CD8-positive, alpha-beta memory T cell (primary cell): Measurements from ENCODE around the gene RGS17. TPM values are rescaled to one million over a fixed set of nuclear protein-coding genes. Genes with fewer than 3 reads are reported as not detected.
"Not testable (repeated sequence)": the region's sequence is repeated elsewhere in the genome, so short reads cannot be mapped to it uniquely, and the experiment has no call there.

Experiments used
- CTCF ChIA-PET: fragments of 350-600 bp; sonication (Branson Sonifier 250); formaldehyde crosslinking; loops from one replicate; lab custom pipeline; 2021; ENCODE audit warnings: antibody characterized with exemption; lab: Charles Lee
- POLR2A ChIA-PET: fragments of 350-600 bp; sonication (Branson Sonifier 250); formaldehyde crosslinking; loops from one replicate; lab custom pipeline; 2021; ENCODE audit warnings: antibody characterized with exemption; lab: Charles Lee
- DNase-seq, 5 donors: peaks; one replicate each; pipeline versions ENCODE4 v3.0.0 to v3.0.0-alpha.2; 2020 to 2022; ENCODE audit warnings: mixed read lengths in 1 of 5
- H3K27ac ChIP-seq: one replicate; pipeline ENCODE4 v1.7.0; 2013; ENCODE audit warnings: low read depth, mild to moderate bottlenecking, low read length, moderate library complexity
- H3K27me3 ChIP-seq: 2 replicates; pipeline ENCODE4 v1.7.0; 2013; ENCODE audit warnings: low read length, mild to moderate bottlenecking; ENCODE audit not compliant: insufficient read depth, poor library complexity, severe bottlenecking
- H3K36me3 ChIP-seq: 2 replicates; pipeline ENCODE4 v1.7.0; 2013; ENCODE audit warnings: mild to moderate bottlenecking, low read length, moderate library complexity; ENCODE audit not compliant: insufficient read depth
- H3K4me1 ChIP-seq: 2 replicates; pipeline ENCODE4 v1.7.0; 2013; ENCODE audit warnings: mild to moderate bottlenecking, low read length, moderate library complexity; ENCODE audit not compliant: insufficient read depth
- H3K4me3 ChIP-seq: 2 replicates; pipeline ENCODE4 v1.7.0; 2013; ENCODE audit warnings: mild to moderate bottlenecking, low read length
- H3K9me3 ChIP-seq: 2 replicates; pipeline ENCODE4 v1.7.0; 2013; ENCODE audit warnings: mild to moderate bottlenecking, low read length
- H3K27ac Mint-ChIP-seq, 8 donors: one replicate each; pipeline ENCODE4 v1.8.0; 2020 to 2021; ENCODE audit warnings: mixed read lengths in 8 of 8, mild to moderate bottlenecking in 6 of 8, inconsistent platforms in 3 of 8, moderate library complexity in 3 of 8
- H3K27me3 Mint-ChIP-seq, 2 donors: one replicate each; pipeline ENCODE4 v1.8.0; 2020 to 2021; ENCODE audit warnings: mixed read lengths in 2 of 2, mild to moderate bottlenecking in 1 of 2, moderate library complexity in 1 of 2
- H3K36me3 Mint-ChIP-seq, 3 donors: one replicate each; pipeline ENCODE4 v1.8.0; 2020 to 2021; ENCODE audit warnings: mixed read lengths in 3 of 3, inconsistent platforms in 1 of 3, mild to moderate bottlenecking in 1 of 3
- H3K4me1 Mint-ChIP-seq, 3 donors: one replicate each; pipeline ENCODE4 v1.8.0; 2020 to 2021; ENCODE audit warnings: mixed read lengths in 3 of 3, inconsistent platforms in 1 of 3, mild to moderate bottlenecking in 1 of 3
- H3K4me3 Mint-ChIP-seq, 7 donors: one replicate each; pipeline ENCODE4 v1.8.0; 2020 to 2021; ENCODE audit warnings: mixed read lengths in 7 of 7, mild to moderate bottlenecking in 6 of 7, moderate library complexity in 4 of 7, inconsistent platforms in 2 of 7
- H3K9me3 Mint-ChIP-seq, 5 donors: one replicate each; pipeline ENCODE4 v1.8.0; 2020 to 2022; ENCODE audit warnings: mixed read lengths in 5 of 5, mild to moderate bottlenecking in 3 of 5, moderate library complexity in 2 of 5, inconsistent platforms in 1 of 5
- polyA plus RNA-seq: library from polyadenylated mRNA; unstranded; fragments of 300-500 nt; fragmentation: Illumina TruSeq; gene quantifications from one replicate; pipeline ENCODE4 v1.2.3, GENCODE V29; 2021
- total RNA-seq, 2 experiments: library from RNA; stranded (reverse); gene quantifications; one replicate each; pipeline ENCODE4 v1.2.3, GENCODE V29; 2021

The RGS17 gene
- total and polyA plus RNA-seq, 3 experiments from 2014 or later, result 0.02 to 0.49 TPM; not detected in 1

GRCh38 chr6:152986978-152987377 lies 144.1 kb downstream of the RGS17 start:
- Mint-ChIP-seq H3K27ac (peak overlapping the region in 6 of 8 donors; percentile 21 to 73 (median 69)), H3K36me3 (peaks cover 0 to 28% (median 9%) of the 10 kb centered on the region in 3 donors), H3K9me3 (no peaks in the 10 kb centered on the region), H3K27me3 (no peaks in the 10 kb centered on the region), H3K4me1 (peaks cover 19 to 41% (median 39%) of the 10 kb centered on the region in 3 donors), H3K4me3 (peak overlapping the region in 1 of 7 donors; percentile 38)
- Histone ChIP-seq H3K36me3 (peaks cover 5% of the 10 kb centered on the region), H3K4me3 (no peak overlapping the region), H3K4me1 (peaks cover 21% of the 10 kb centered on the region), H3K9me3 (no peaks in the 10 kb centered on the region), H3K27me3 (no peaks in the 10 kb centered on the region), H3K27ac (no peak overlapping the region)
- no peak for DNase-seq
- POLR2A ChIA-PET, result no interaction called here
- CTCF ChIA-PET, result interaction anchor here (1.0 kb wide), 1 partner anchor 38 kb away, joined by 3 read pairs; no protein-coding TSS in a partner anchor

GRCh38 chr6:152985300-152985699 lies 145.8 kb downstream of the RGS17 start:
- H3K4me1 ChIP-seq, result peaks cover 24% of the 10 kb centered on the region
- H3K4me3 ChIP-seq, DNase-seq, H3K27me3 Mint-ChIP-seq, H3K9me3 Mint-ChIP-seq, H3K9me3 ChIP-seq, H3K27me3 ChIP-seq, H3K36me3 ChIP-seq, POLR2A ChIA-PET: not testable (repeated sequence)
- Mint-ChIP-seq H3K27ac (peak overlapping the region; percentile 19 to 98 (median 80)), H3K4me3 (peak overlapping the region; percentile 23 to 99 (median 92)), H3K4me1 (peaks cover 32 to 55% (median 51%) of the 10 kb centered on the region in 3 donors), H3K36me3 (peaks cover 0 to 19% (median 5%) of the 10 kb centered on the region in 3 donors)
- CTCF ChIA-PET, result interaction anchor here (1.1 kb wide), 1 partner anchor 18 kb away, joined by 4 read pairs; no protein-coding TSS in a partner anchor
- H3K27ac ChIP-seq, result peak overlapping the region; percentile 89

GRCh38 chr6:152984513-152984872 lies 146.6 kb downstream of the RGS17 start:
- H3K4me3 Mint-ChIP-seq, result peak overlapping the region; percentile 92 to 100 (median 99)
- ChIA-PET CTCF (interaction anchor here (1.1 kb wide), 1 partner anchor 19 kb away, joined by 4 read pairs; no protein-coding TSS in a partner anchor), POLR2A (no interaction called here)
- H3K36me3 Mint-ChIP-seq, result peaks cover 0 to 14% (median 0%) of the 10 kb centered on the region in 3 donors
- H3K4me1 ChIP-seq, result peaks cover 28% of the 10 kb centered on the region
- no peak for DNase-seq
- H3K9me3 ChIP-seq, result no peaks in the 10 kb centered on the region
- H3K27me3 ChIP-seq, result no peaks in the 10 kb centered on the region
- H3K9me3 Mint-ChIP-seq, result no peaks in the 10 kb centered on the region
- H3K27ac ChIP-seq, result peak overlapping the region; percentile 89
- peak overlapping the region; percentile 93 to 100 (median 98) for H3K27ac Mint-ChIP-seq
- peaks cover 34 to 57% (median 49%) of the 10 kb centered on the region in 3 donors for H3K4me1 Mint-ChIP-seq
- H3K4me3 ChIP-seq, result peak overlapping the region; percentile 75
- no peaks in the 10 kb centered on the region for H3K27me3 Mint-ChIP-seq
- no peaks in the 10 kb centered on the region for H3K36me3 ChIP-seq

GRCh38 chr6:152983637-152984512 lies 147.2 kb downstream of the RGS17 start:
- Histone ChIP-seq H3K27me3 (no peaks in the 10 kb centered on the region), H3K36me3 (no peaks in the 10 kb centered on the region), H3K4me1 (peaks cover 28% of the 10 kb centered on the region), H3K9me3 (no peaks in the 10 kb centered on the region), H3K27ac (peak overlapping the region; percentile 89), H3K4me3 (peak overlapping the region; percentile 75)
- Mint-ChIP-seq H3K4me1 (peaks cover 34 to 62% (median 54%) of the 10 kb centered on the region in 3 donors), H3K36me3 (peaks cover 0 to 14% (median 0%) of the 10 kb centered on the region in 3 donors), H3K9me3 (no peaks in the 10 kb centered on the region), H3K27ac (peak overlapping the region; percentile 93 to 100 (median 98)), H3K27me3 (no peaks in the 10 kb centered on the region), H3K4me3 (peak overlapping the region; percentile 92 to 100 (median 99))
- peak in 4 of 5 donors; percentile 24 to 96 (median 92) for DNase-seq
- POLR2A ChIA-PET, result interaction anchor here (0.7 to 1.2 kb wide), 4 partner anchors 11 to 1594 kb away, joined by 4 to 6 read pairs (median 4); no protein-coding TSS in a partner anchor
- CTCF ChIA-PET, result interaction anchor here (1.3 to 1.7 kb wide), 2 partner anchors 8 to 17 kb away, joined by 3 to 7 read pairs; no protein-coding TSS in a partner anchor

GRCh38 chr6:152982904-152983636 lies 148.0 kb downstream of the RGS17 start, which contains the start of gene FBXO5:
Gene FBXO5, minus strand, starts transcription at chr6:152983041. Its CDS starts 82 bp downstream, at chr6:152982959.
- Mint-ChIP-seq H3K9me3 (no peaks in the 10 kb centered on the region), H3K4me3 (peak within 1 kb of the TSS; percentile 92 to 100 (median 99)), H3K27ac (peak within 1 kb of the TSS; percentile 93 to 100 (median 98)), H3K4me1 (peaks cover 34 to 64% (median 61%) of the 10 kb centered on the region in 3 donors), H3K27me3 (no peaks in the 10 kb centered on the region), H3K36me3 (peaks cover 0 to 17% (median 0%) of the 10 kb centered on the region in 3 donors)
- Histone ChIP-seq H3K9me3 (no peaks in the 10 kb centered on the region), H3K36me3 (no peaks in the 10 kb centered on the region), H3K27ac (peak within 1 kb of the TSS; percentile 89), H3K4me1 (peaks cover 28% of the 10 kb centered on the region), H3K27me3 (no peaks in the 10 kb centered on the region), H3K4me3 (peak within 1 kb of the TSS; percentile 75)
- POLR2A ChIA-PET, result interaction anchor here (0.7 to 1.2 kb wide), 4 partner anchors 10 to 1593 kb away, joined by 4 to 6 read pairs (median 4); no protein-coding TSS in a partner anchor
- CTCF ChIA-PET, result interaction anchor here (1.3 to 1.7 kb wide), 2 partner anchors 9 to 18 kb away, joined by 3 to 7 read pairs; no protein-coding TSS in a partner anchor
- DNase-seq, result peak; percentile 96 to 98 (median 97)

GRCh38 chr6:152981989-152982903 lies 148.8 kb downstream of the RGS17 start:
- Mint-ChIP-seq H3K4me1 (peaks cover 34 to 72% (median 68%) of the 10 kb centered on the region in 3 donors), H3K27me3 (no peaks in the 10 kb centered on the region), H3K9me3 (no peaks in the 10 kb centered on the region), H3K4me3 (peak overlapping the region; percentile 92 to 100 (median 99)), H3K36me3 (peaks cover 0 to 19% (median 0%) of the 10 kb centered on the region in 3 donors), H3K27ac (peak overlapping the region in 1 of 8 donors; percentile 71)
- H3K9me3 ChIP-seq, result no peaks in the 10 kb centered on the region
- ChIA-PET POLR2A (interaction anchor here (1.0 to 1.2 kb wide), 3 partner anchors 17 to 1592 kb away, joined by 4 to 6 read pairs (median 5); no protein-coding TSS in a partner anchor), CTCF (interaction anchor here (1.7 kb wide), 1 partner anchor 18 kb away, joined by 7 read pairs; no protein-coding TSS in a partner anchor)
- no peaks in the 10 kb centered on the region for H3K36me3 ChIP-seq
- peaks cover 28% of the 10 kb centered on the region for H3K4me1 ChIP-seq
- peak overlapping the region; percentile 52 for H3K27ac ChIP-seq
- H3K4me3 ChIP-seq, result peak overlapping the region; percentile 68
- H3K27me3 ChIP-seq, result no peaks in the 10 kb centered on the region
- peak in 1 of 5 donors; percentile 1 for DNase-seq
